ENCODE results near the gene C16orf86. TPM values are rescaled to one million over a fixed set of nuclear protein-coding genes. Genes with fewer than 3 reads are reported as not detected.

C16orf86 gene
- total and polyA plus RNA-seq, 2 of the 8 experiments (the other 6 are each of a cell fraction or from before 2014, with no cell fraction given): 1.4 to 2.3 TPM

GRCh38 chr16:67653789-67654402 lies 12.7 kb upstream of the C16orf86 start (continued):
- TF ChIP-seq ATF2 (IDR thresholded peaks at IDR 0.05; ENCODE audit: low read length): no peak
- TF ChIP-seq BACH1 (IDR thresholded peaks at IDR 0.05; ENCODE audit: low read length): no peak
- TF ChIP-seq JUND (IDR thresholded peaks at IDR 0.05; ENCODE audit: low read length): no peak
- TF ChIP-seq SIX5 (IDR thresholded peaks at IDR 0.05; ENCODE audit: low read depth, low read length): no peak
- no peak for TF ChIP-seq SIRT6 (IDR thresholded peaks at IDR 0.05; ENCODE audit: low read length)
- TF ChIP-seq SP1 (IDR thresholded peaks at IDR 0.05; ENCODE audit: low read depth, low read length): no peak
- no peak for TF ChIP-seq CREB1 (IDR thresholded peaks at IDR 0.05)
- no peak for TF ChIP-seq KDM5A (IDR thresholded peaks at IDR 0.05; ENCODE audit: low read length)
- TF ChIP-seq SAP30 (IDR thresholded peaks at IDR 0.05; ENCODE audit: insufficient read depth, insufficient replicate concordance, low read length): no peak

All from H1 (cell line).